Measurements from ENCODE around the gene ZNF823.
"Not testable (repeated sequence)": the region's sequence is repeated elsewhere in the genome, so short reads cannot be mapped to it uniquely, and the experiment has no call there.

ZNF823 gene

GRCh38 chr19:11738746-11739620 is at the start of gene ZNF823:
Gene ZNF823, minus strand, starts transcription at chr19:11738946. Its CDS starts 127 bp downstream, at chr19:11738819.
- H3K27ac ChIP-seq, result peak within 1 kb of the TSS; percentile 87
- TF ChIP-seq ZFX (IDR thresholded peaks at IDR 0.05; ENCODE audit: borderline replicate concordance), result no peak
- TF ChIP-seq CTCF (IDR thresholded peaks at IDR 0.05), result 0 out of 2 replicates have a peak, but pooled peaks have one; percentile 7

- TF ChIP-seq CTCF (IDR thresholded peaks at IDR 0.05), result no peak
- no peak for TF ChIP-seq ZFX (IDR thresholded peaks at IDR 0.05; ENCODE audit: borderline replicate concordance)
- H3K27ac ChIP-seq, result no peak overlapping the region
These were observed 48.8 kb upstream of the ZNF823 start for GRCh38 chr19:11787536-11787935.

DNA sequence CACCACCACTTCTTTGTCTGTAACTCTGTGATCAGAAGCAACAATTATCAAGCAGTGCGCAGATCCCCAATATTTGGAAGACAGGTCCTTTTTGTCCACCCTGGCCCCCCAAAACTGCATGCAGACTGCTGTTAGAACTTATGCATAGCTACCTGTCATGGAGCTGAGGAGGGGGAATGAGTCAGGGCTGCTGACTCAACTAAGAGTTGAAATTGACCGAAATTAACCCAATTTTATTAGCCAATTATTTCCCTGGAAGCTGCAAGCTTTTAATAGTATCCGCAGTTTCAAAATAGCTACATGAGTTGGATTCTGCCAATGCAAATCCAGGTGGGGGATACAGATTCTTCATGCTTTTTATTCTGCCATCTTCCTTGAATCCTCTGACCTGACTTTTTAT is 45.6 kb upstream of the ZNF823 start:
- no peak overlapping the region for H3K27ac ChIP-seq
- TF ChIP-seq CTCF (IDR thresholded peaks at IDR 0.05), result no peak
- TF ChIP-seq ZFX (IDR thresholded peaks at IDR 0.05; ENCODE audit: borderline replicate concordance), result no peak

- no peak overlapping the region for H3K27ac ChIP-seq
- TF ChIP-seq CTCF (IDR thresholded peaks at IDR 0.05) (no peak), ZFX (IDR thresholded peaks at IDR 0.05; ENCODE audit: borderline replicate concordance) (no peak)
These were observed 45.0 kb upstream of the ZNF823 start for GRCh38 chr19:11783767-11784166.

- TF ChIP-seq CTCF (IDR thresholded peaks at IDR 0.05) (no peak), ZFX (IDR thresholded peaks at IDR 0.05; ENCODE audit: borderline replicate concordance) (no peak)
- H3K27ac ChIP-seq, result no peak overlapping the region
These were observed 42.7 kb upstream of the ZNF823 start for GRCh38 chr19:11781295-11782057.

GRCh38 chr19:11780431-11781020 is 41.8 kb upstream of the ZNF823 start:
- TF ChIP-seq CTCF (IDR thresholded peaks at IDR 0.05), result no peak
- no peak for TF ChIP-seq ZFX (IDR thresholded peaks at IDR 0.05; ENCODE audit: borderline replicate concordance)
- H3K27ac ChIP-seq, result no peak overlapping the region

DNA sequence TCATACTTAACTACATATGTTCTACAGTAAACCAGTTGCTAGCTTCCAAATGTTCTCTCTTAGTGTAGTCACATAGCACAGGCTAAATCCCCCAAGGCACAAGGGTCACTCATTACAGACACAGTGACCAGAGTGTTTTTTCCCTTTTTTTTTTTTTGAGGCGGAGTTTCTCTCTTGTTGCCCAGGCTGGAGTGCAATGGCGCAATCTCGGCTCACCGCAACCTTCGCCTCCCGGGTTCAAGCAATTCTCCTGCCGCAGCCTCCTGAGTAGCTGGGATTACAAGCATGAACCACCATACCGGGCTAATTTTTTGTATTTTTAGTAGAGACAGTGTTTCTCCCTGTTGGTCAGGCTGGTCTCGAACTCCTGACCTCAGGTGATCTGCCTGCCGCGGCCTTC is 37.9 kb upstream of the ZNF823 start:
- not testable (repeated sequence) for H3K27ac ChIP-seq
